Measurements from ENCODE around the gene RNF152. TPM values are rescaled to one million over a fixed set of nuclear protein-coding genes. Genes with fewer than 3 reads are reported as not detected.

RNF152 gene
- total RNA-seq, 1 experiment from 2014 or later = 2.3 TPM

GRCh38 chr18:61896757-61897156 is 4.0 kb upstream of the RNF152 start:
- peaks cover 22 to 24% of the 10 kb centered on the region in 2 experiments for H3K4me1 Mint-ChIP-seq
- DNase-seq = no peak
- H2AFZ ChIP-seq (ENCODE audit: low read length) = no peak overlapping the region

More at GRCh38 chr18:61896757-61897156, 4.0 kb upstream of the RNF152 start:
- Mint-ChIP-seq H3K9me3 (no peaks in the 10 kb centered on the region; a peak in 2 of 5 replicates), H3K36me3 (ENCODE audit: insufficient read depth in 1 of 3, low read depth in 3 of 3) (peaks cover 0 to 4% (median 0%) of the 10 kb centered on the region in 3 experiments; a peak in 2 of 7 replicates), H3K27ac (peak overlapping the region in 1 of 3 experiments; percentile 27; a peak in 1 of 7 replicates), H3K27me3 (ENCODE audit: low read depth) (peaks cover 51% of the 10 kb centered on the region), H3K4me3 (no peak overlapping the region)
- Histone ChIP-seq H3K23me2 (ENCODE audit: insufficient read length, low read depth, low read length, poor library complexity, severe bottlenecking) (peaks cover 12% of the 10 kb centered on the region), H4K5ac (ENCODE audit: insufficient read length, low read depth, low read length) (no peak overlapping the region), H2BK120ac (ENCODE audit: low read depth, low read length, poor library complexity, severe bottlenecking) (no peak overlapping the region), H2BK15ac (ENCODE audit: low read depth, low read length) (no peak overlapping the region), H2AK5ac (ENCODE audit: insufficient read length, low read length) (no peak overlapping the region), H4K91ac (ENCODE audit: insufficient read length, low read depth, low read length) (no peak overlapping the region), H3K79me2 (ENCODE audit: insufficient read depth, low read length) (no peaks in the 10 kb centered on the region), H2BK5ac (ENCODE audit: insufficient read length, low read length) (no peak overlapping the region), H3K9me3 (ENCODE audit: control insufficient read depth, low read depth, low read length) (no peaks in the 10 kb centered on the region), H3K27me3 (ENCODE audit: insufficient read depth, low read length) (peaks cover 16% of the 10 kb centered on the region; the same call in 1 of the 2 replicates), H4K20me1 (ENCODE audit: control insufficient read depth, insufficient read depth, insufficient read length) (no peaks in the 10 kb centered on the region), H3K4me2 (ENCODE audit: insufficient read depth, insufficient read length, low read length) (no peak overlapping the region), H3K27ac (ENCODE audit: insufficient read length, low read depth, low read length) (no peak overlapping the region), H2BK12ac (ENCODE audit: insufficient read length, low read depth, low read length) (no peak overlapping the region), H3K9ac (ENCODE audit: extremely low read depth, insufficient read length, low read length) (no peak overlapping the region), H2BK20ac (ENCODE audit: low read depth, low read length, poor library complexity, severe bottlenecking) (no peak overlapping the region), H3K18ac (ENCODE audit: insufficient read length, low read depth, low read length) (no peak overlapping the region), H3K4ac (ENCODE audit: low read depth, low read length) (no peak overlapping the region), H3K14ac (ENCODE audit: insufficient read depth, low read length) (no peak overlapping the region), H3K79me1 (ENCODE audit: insufficient read depth, low read depth, low read length, poor library complexity, severe bottlenecking) (no peaks in the 10 kb centered on the region), H3K56ac (ENCODE audit: insufficient read length, low read depth, low read length) (no peak overlapping the region), H3K4me1 (ENCODE audit: insufficient read depth, low read length) (peaks cover 3% of the 10 kb centered on the region; the same call in 1 of the 2 replicates), H3K23ac (ENCODE audit: insufficient read length, low read depth, low read length) (no peak overlapping the region), H3T11ph (ENCODE audit: low read length) (no peak overlapping the region), H4K8ac (replicated peaks; ENCODE audit: insufficient read length, low read depth, low read length) (no peak overlapping the region)
- TF ChIP-seq CTCF (conservative IDR thresholded peaks at IDR 0.05) = no peak
- no CpG with 5 or more reads among the region's 5 CpGs for WGBS (ENCODE audit: extremely low coverage, insufficient read length, low lambda C conversion rate)
